Measurements from ENCODE around the gene FAM72B.
"Not testable (repeated sequence)": the region's sequence is repeated elsewhere in the genome, so short reads cannot be mapped to it uniquely, and the experiment has no call there.

The FAM72B gene

DNA sequence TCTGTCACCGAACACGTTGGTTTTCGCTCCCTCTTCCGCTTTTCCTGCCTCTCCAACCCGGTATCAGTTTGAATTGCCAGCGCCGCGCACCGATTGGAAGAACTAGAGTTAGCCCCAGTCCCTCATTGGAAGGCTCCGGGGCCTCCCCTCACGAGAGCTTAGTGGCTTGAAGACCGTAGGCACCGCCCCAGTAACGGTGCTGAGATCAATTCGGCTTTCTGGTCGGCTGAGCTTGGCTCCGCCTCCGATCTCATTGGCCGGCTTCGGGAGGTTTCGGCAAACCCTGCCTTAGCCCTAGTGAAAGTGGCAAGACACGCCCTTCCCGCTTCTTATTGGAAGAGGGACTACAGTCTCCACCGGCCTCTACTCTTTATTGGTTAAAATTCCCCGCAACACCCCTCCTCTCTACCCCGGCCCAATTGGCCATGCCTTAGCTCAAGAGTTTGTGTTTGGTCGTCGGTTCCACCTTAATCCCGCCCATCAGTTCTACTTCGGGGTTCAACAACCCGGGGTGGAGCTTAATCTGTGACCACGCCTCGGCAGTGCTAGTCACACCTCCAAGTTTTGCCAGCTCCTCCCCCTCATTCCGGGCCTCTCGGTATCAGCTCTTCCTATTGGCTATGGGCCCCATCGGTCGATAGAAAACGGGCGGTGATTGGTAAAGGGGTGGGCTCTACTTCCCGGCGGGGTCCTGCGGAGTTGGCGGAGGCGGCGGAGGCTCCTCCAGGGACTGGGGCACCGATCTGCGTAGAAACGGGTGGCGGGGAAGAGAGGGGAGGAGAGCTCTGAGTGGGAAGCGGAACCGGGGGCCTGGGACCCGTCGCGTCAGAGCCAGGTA is at the start of gene FAM72B, which contains the start of gene SRGAP2C:
FAM72B (minus strand) TSS at position 51 of the 838 bp plus-strand sequence. CDS start 851 bp downstream, outside the sequence.
SRGAP2C (plus strand) TSS at position 686 of the 838 bp plus-strand sequence. CDS start 2,472 bp downstream, outside the sequence.
- DNase-seq = peak; percentile 99

DNA sequence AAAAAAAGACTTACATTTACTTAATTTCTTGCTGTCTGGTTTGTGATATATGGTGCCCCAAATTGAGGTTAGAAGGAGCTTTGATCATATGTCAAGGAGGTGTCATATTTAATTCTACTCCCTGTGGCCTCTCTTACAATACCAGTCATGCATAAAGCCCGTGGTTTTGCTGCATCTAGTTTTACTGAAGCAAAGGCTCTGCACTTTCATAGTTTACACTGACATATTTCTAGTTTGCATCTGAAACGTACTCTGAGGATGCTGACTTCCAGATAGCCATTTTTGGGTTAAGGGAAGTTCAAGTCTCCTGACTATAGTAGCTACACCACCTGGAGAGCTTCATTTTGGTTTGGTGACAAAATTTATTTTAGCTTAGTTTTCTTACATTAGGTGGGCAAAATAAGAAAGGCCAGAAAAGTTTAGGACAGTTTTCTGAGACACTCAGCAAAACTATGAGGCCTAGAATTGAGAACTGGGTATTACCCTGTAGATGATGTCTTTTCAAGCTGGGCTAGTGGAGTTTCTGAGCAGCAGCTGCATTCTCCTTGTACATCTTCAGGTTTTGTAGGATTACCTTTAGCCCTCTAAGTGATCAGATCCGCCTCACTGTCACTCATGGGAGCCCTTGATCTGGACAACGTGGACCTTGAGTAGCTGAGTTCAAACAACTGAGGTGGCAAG is 48.4 kb upstream of the FAM72B start:
- DNase-seq = not testable (repeated sequence)

DNA sequence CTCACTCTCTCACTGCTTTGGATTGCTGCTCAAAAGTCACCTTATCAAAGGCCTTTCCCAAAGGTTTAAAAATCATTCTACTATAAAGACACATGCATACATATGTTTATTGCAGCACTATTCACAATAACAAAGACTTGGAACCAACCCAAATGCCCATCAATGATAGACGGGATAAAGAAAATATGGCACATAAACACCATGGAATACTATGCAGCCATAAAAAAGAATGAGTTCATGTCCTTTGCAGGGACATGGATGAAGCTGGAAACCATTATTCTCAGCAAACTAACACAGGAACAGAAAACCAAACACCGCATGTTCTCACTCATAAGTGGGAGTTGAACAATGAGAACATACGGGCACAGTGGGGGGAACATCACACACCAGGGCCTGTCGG is 46.5 kb upstream of the FAM72B start:
- DNase-seq = not testable (repeated sequence)

DNA sequence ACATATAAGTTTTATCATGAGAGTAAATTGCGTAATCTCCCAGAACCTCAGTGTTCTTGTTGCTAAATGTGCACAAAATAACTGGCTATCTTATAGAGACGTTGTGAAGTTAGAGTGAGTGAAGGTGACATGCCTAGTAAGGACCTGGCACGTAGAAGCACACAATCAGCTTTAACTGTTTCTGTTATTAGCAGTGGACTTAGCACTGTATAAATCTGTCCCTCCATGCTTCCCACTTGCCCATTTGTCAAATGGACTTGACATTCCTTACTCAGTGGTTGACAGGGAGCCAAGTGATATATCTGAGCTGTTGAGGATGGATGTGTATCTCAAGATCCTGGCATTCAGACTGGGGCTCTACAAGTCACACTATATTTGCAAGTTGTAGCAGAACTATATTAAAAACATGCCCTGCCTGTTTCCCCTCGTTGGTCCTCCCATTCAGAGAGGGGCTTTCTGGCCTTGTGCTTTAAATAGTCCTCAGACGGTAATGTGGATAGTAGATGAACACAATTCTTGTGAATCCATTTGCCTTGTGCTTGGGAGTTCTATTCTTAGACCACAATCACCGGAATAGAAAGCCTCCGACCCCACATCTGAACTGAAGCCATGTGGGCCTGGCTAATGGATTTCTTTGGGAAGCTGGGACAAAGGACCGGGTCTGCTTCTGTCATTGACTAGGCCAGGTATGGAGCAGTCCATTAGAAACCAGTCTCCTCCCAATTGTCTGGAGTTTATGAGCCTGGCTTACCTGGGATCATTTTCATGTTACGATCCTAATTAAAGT is 43.6 kb upstream of the FAM72B start:
- DNase-seq = not testable (repeated sequence)

DNA sequence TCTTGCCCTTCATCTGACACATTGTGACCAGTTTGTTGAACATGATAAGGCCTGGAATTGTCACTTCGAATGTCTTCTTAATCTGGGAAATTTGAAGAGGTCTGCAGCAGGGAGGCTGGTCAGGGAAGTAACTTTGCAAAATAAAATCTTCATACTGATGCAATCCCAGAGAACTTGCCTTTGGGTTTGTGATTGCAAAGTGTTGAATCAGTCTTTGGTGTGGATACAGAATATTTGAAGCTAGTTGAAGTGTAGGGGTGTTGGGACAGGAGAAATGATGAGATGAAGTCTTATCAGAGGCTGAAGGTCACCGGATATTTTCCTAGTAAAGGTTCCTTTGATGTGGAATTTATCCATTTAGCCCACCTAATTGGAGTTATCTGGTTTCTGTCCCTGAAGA is 42.8 kb upstream of the FAM72B start:
- not testable (repeated sequence) for DNase-seq

DNA sequence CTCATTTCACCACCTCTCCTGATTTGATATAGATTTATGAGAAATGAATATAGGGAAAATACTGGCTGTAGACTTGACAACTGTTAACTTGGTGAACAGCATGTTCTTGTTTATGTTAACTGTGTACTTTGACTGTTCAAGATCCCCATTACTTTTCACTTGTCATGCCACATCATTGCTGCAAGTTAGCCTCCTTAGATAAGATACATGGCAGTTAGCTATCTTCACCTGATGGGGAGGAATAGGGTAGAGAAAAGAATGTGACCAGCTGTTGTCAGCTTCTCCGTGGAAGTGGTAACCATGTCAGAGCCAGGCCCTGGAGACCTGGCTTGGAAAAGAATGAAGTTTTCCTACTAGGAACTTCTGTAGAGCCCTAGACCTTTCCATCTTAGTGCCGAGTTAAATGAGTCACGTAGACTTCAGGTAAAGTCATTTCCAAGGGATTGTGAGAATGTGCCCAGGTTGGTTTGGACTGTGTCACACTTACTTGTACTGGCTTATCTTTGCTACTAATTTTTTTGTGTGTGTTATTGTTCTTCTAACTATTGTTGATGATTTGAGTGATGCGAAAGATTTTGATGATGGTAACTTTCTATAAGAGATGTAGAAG is 42.3 kb upstream of the FAM72B start:
- not testable (repeated sequence) for DNase-seq

DNA sequence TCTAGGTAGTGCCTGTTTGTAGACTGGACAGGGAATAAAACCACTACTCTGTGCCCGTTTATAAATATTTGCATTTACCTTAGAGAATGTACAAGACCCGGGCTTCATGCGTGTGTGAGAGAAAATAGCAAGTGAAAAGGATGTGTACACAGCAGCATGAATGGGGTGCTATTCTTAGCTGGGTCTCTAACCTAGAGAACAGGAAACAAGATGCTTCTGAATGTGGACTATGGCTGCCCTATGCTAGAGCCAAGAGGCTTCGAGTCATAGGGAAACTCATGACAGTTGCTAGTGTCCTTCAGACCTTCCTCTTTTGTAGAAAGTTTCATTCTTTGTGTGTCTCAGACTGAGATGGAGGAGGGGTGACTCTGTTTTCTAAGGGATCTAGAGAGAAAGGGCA is 40.6 kb upstream of the FAM72B start:
- DNase-seq = not testable (repeated sequence)

DNA sequence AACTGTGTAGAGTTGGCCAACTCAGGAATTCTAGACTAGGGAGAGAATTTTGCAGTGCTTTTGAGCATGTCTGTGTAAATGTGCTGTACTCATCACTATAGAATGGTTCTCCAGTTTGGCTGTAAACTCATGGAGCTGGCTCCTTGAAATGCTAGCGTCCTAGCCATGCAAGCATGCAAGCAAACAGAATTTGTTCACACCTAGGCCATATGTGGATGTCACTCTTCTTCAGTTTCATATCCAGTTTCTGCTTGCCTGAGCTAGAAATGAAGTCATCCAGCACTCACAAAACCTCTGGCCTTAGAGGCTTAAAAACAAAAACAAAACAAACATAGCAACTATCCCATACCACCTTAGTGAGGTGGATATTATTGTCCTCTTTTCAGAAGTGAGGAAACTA is 37.6 kb upstream of the FAM72B start:
- DNase-seq = not testable (repeated sequence)

DNA sequence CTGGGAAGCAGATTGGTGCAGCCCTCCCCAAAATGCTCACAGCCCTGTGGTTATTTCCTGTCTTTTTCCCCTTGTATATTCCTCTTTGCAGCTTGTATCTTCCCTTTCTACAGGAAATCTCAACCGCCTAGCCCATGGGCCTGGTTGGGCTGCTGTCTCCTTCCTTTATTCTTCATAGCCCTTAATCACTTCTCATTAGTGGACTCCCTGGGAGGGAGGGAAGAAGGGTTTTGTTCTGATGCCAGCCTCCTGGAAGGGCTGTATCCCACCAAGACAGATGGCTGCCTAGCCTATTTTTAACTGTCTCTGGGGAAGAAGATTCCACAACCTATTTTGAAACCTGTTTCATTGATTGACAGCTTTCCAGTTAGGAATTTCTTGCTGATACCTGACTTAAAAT is 32.5 kb upstream of the FAM72B start:
- DNase-seq = not testable (repeated sequence)

DNA sequence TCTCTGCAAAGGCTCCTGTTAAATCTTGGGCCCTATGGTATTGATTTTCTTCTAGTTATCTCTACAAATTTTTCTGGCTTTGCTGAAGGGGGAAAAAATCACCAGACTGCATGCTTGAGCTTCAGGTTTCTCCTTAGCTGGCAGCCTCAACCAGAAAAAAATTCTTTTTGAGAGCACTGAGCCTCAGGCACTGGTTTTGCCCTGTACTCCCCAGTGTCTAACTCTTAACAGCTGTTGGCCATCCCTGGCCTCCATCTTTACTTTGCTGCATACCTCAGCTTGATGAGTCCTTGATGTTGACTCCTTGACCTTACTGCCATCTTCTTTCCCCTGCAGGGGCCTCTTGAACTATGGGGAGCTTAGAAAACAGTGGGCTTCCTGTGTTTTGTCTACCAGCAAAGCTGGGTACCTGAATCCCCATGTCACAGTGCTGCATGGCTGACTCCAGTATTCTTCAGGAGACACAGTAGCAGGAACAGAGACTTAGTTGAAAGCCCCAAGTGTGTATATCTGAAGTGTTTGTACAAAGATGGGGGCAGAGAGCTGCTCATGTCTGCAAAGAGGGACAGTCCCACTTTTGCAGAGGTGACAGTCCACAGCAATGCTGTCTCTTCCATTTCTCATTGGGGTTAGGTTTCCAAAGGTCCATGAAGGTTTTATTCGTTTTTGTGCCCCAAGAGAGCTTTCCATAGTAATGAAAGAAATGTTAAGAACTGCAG is 31.7 kb upstream of the FAM72B start:
- not testable (repeated sequence) for DNase-seq

DNA sequence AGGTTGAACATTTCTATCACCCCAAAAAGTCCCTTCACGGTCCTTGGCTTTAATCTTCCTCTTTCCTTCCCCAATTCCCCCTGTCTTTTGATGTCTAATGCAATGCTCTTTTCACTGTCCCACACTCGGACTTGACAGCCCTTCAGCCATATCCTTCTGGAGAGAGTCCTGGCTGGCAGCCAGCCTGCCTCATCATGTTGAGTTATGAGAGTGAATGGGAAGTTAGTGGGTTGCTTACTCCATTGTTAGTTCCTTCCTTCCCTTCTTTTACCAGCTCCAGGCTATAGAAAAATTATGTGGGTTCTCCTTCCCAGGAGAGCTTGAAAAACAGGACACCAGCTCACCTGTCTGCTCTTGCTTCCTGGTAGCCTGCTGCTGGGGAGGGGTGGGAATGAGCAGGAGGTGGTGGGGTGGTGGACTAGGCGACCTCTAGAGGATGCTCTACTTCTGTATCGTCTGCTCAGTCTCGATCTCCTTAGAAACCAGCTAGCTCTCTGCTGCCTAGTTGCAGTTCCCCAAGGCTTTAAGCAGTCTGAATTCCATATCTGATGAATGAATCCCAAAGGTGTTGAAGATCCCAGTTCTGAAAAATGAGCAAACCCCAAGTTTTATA is 30.5 kb upstream of the FAM72B start:
- DNase-seq = not testable (repeated sequence)

DNA sequence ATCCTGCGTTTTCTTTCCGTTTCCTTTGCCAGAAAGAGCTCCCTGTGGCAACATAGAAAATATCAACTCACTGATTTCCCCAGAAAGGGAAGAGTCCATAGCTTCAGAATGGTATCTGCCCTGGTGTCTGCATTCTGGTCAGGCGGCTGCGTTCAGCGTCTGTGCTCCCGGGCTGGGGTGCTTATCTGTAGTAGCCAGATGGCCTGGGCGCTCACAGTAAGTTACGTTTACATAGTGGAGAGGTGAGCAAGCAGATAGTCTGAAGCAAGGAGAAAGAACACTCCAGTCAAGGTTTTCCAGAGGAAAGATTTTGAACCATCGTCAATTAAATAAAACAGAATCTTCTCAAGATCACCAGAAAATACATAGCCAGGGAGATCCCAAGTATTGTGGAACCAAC is 29.4 kb upstream of the FAM72B start:
- DNase-seq = not testable (repeated sequence)

DNA sequence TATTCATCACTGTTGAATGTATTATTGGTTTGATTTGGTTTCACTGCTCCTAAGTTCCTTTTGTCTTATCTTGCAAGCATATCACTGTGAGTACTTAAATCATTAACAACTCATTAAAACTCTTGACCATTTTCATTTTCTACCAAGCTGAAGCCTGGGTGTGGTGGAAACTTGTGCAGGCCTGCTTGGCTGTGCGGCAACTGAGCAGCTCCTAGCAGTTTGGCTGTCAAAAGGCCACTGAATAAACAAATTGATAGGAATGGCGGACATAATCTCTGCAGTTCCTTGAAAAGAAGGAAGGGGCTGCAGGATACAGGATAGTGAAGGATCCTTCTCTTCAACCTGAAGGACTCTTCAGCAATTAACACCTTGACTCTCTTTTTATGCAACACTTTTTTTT is 26.6 kb upstream of the FAM72B start:
- DNase-seq = not testable (repeated sequence)

DNA sequence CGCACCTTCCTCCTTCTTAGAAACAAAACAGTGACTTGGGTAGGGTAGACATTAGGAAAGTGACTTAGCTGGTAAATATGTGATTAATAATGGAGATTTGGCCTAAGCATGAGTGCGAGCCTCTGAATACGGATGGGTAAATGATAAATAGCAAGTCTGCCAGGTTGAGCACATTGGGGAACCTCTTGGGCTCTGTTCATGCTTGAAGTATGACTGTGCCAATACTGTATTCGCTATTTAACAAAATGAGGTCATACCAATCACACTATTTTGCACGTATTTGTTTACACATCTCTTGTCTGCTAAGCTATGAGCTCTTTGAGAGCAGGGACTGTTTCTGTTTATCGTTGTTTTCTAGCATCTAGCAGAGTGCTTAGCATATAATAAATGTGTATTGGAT is 24.2 kb upstream of the FAM72B start:
- DNase-seq = not testable (repeated sequence)

DNA sequence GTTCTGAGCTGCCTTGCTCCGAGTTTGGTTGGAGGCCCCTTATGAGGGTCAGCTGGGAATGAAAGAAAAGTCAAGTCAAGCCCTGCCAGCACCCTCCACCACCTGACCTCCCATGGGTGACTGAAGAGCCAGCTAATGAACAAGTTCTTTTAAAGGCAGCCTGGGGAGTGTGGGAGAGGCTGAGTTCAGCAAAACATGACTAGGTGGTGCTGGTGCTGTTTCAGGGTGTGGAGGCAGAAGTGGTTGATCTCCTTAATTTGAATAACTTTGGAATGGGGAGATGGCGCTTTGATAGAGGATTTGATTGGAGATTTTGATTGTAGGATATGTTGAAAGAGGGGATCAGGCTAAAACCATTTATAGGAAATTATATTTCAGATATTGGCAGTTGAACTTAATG is 23.2 kb upstream of the FAM72B start:
- not testable (repeated sequence) for DNase-seq

DNA sequence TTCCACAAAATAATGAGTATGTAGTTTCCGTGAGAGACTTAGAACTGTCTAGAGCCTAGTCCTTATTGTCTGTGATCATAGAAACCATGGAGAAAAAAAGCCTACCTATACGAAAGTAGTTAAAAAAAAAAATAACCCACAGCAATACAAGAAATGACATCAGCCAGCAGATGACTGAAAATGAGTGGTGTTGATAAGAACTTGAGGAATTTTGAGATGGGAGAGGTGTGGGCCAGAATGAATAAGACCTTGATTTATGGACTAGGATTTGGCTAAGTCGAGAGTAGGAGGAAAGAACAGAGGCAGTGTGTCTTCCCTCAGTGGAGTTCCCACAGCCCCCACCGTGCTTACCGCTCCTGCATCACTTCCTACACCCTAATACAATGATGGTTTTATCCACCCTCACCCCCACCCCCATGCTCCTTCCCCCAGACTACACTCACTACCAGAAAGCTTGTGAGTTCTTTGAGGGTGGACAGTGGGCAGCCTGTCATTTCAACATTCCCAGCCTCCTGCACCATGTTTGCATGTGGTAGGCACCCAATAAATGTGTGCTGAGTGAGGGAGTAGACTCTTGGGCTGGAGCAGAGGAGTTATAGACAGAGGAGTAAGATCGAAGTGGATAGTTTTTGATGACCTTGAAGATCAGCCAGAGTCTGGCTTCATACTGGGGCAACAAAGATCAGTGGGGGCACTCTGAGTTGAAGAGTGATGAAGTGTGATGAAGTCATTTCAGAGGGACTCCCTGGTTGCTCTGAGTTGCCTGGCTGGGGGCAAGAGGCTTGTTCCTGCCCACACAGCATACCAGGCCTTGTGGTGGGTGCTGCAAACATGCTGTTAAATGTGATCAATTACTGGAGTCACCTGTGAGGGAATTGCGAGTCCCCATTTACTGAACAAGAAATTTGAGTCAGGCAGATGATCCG is 21.9 kb upstream of the FAM72B start:
- DNase-seq = not testable (repeated sequence)

DNA sequence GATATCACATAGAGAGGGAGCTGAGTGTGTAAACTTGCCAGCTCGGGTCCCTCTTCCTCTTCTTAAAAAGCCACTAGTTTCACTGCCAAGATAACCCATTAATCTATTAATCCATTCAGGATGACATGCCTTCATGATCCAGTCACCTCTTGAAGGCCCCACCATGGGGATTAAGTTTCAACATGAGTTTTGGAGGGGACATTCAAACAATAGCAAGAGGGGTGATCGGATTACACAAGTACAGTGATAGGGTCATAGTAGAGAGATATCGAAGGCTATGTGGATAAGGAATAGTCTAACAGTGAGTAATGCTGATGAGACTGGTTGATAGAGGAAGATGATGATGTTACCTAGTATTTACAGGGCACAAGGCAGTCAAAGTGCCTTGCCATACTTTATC is 18.8 kb upstream of the FAM72B start:
- DNase-seq = not testable (repeated sequence)

DNA sequence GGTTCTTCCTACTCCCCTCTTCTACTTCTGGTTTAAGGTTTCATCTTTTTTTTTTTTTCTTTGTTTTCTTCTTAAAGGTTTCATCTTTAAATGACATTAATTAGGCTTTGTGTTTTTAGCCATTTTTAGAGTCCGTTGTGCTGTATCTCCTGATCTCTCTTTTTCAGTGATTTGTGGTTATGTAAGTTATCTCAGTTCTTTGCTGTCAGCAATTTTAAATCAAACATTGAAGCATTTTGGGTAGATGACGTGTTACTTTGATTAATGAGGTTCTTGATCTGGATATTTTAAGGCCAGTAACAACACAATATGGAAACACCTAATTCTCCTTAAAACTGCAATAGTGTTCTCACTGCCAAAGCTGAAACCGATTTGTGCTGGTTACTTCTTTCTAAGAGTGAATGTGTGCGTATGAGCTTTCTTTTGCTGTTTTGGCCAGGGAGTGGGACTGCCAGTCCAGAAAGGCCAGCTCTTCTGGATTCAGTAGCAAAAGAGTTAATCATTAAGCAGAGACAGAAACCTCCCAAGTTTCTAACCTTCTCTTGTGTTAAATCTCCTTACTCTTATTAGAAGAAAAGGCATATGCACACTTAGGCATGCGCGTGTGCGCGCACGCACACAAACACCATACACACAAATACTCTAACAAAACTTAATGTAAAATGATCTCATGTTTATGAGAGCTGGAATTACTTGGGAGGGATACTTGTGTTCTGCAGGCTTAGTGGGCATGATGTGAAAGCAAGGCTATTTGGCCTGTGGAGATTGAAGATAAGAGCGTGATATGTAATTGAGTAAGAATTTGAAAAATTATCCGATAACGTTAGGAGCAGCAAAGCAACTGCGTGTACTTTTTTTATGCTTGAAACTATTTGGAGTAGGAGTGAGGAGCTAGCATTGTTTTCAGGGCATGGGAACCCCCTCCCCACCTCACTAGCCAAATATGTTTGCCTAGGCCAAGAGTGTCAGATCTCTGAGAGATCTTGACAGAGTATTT is 17.1 kb upstream of the FAM72B start:
- not testable (repeated sequence) for DNase-seq

DNA sequence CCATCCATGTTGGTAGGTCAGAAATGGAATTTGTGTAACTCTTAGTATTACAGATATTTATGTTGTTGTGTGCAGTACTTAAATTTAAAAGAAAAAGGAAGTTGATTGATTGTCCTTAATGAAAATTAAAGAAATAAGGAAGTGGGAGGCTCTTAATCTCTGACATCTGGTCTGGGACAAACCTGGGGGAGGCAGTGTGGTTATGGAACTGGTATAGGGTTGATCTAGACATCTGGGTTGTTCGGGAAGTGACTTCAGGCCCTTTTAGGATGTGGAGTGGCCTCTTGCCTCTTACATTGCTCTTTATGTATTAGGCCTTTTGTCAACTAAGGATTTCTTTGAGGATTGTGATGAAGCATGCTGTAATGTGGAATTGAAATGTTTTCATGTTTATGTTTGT is 16.1 kb upstream of the FAM72B start:
- not testable (repeated sequence) for DNase-seq

Data from DMS79 (cell line).